Sigmoid colon (tissue), 7 donors: ENCODE data around the gene EDEM1. TPM values are rescaled to one million over a fixed set of nuclear protein-coding genes. Genes with fewer than 3 reads are reported as not detected.

ENCODE experiments used
- DNase-seq: peaks from one replicate; pipeline ENCODE4 v3.0.0-alpha.2; 2019
- H3K27ac ChIP-seq, 4 donors: fragments of 200-600 bp; sonication (generic); one replicate each; pipeline ENCODE4 v1.5.1; 2016 to 2019; ENCODE audit warnings: mild to moderate bottlenecking in 1 of 4
- H3K27me3 ChIP-seq, 3 donors: fragments of 200-600 bp; sonication (generic); one replicate each; pipeline ENCODE4 v1.5.1; 2019; ENCODE audit warnings: mild to moderate bottlenecking in 1 of 3
- H3K36me3 ChIP-seq, 4 donors: fragments of 200-600 bp; sonication (generic); one replicate each; pipeline ENCODE4 v1.5.1; 2016 to 2019
- H3K4me1 ChIP-seq, 4 donors: fragments of 200-600 bp; sonication (generic); one replicate each; pipeline ENCODE4 v1.5.1; 2017 to 2019
- H3K4me3 ChIP-seq, 4 donors: fragments of 200-600 bp; sonication (generic); one replicate each; pipeline ENCODE4 v1.5.1; 2017 to 2019; ENCODE audit warnings: mild to moderate bottlenecking in 2 of 4, moderate library complexity in 1 of 4
- H3K9me3 ChIP-seq, 4 donors: fragments of 200-600 bp in 3 of 4; sonication (generic) in 3 of 4; one replicate each; pipeline versions ENCODE4 v1.5.1 to v1.6.1; 2013 to 2019
- EP300 ChIP-seq, 4 donors: sonication (generic); formaldehyde crosslinking; IDR thresholded peaks; one replicate each; pipeline ENCODE4 v1.6.1; 2017; ENCODE audit warnings: antibody characterized with exemption in 4 of 4
- POLR2A ChIP-seq, 2 donors: fragments of 450-650 bp; IDR thresholded peaks; one replicate each; pipeline ENCODE4 v1.6.1; 2016; ENCODE audit warnings: antibody characterized with exemption in 2 of 2, mild to moderate bottlenecking in 2 of 2, moderate library complexity in 2 of 2
- POLR2AphosphoS5 ChIP-seq, 4 donors: sonication (generic); formaldehyde crosslinking; IDR thresholded peaks; one replicate each; pipeline ENCODE4 v1.6.1; 2017; ENCODE audit warnings: antibody characterized with exemption in 4 of 4
- WGBS, 2 donors: extraction: QIAGEN DNeasy Blood & Tissue Kit; methylation state at CpG; one replicate each; pipeline ENCODE4 v1.1.7; 2013; 5-methylcytosine and 5-hydroxymethylcytosine counted together
- intact Hi-C: fragments of 100-400 bp; cut with DNase I; formaldehyde crosslinking; loops from one replicate; pipeline ENCODE4 v1.15.1; 2023
- polyA plus RNA-seq, 3 donors: library from polyadenylated mRNA; stranded (reverse); fragments of 200-250 nt; gene quantifications; one replicate each; pipeline ENCODE4 v1.2.3, GENCODE V29; 2013
- total RNA-seq, 4 donors: library from RNA; depleted of rRNA; stranded (reverse); fragments of >200 nt; gene quantifications; one replicate each; pipeline ENCODE4 v1.1.0, GENCODE V29; 2016
- TF ChIP-seq, protein P1 (sequence below), 4 experiments: fragments of 450-650 bp in 3 of 4; fragments of 200-600 bp in 1 of 4; IDR thresholded peaks; one replicate each; pipeline ENCODE4 v1.5.1; 2016 to 2019; ENCODE audit warnings: antibody characterized with exemption in 4 of 4, mild to moderate bottlenecking in 3 of 4, moderate library complexity in 2 of 4
- donor health status: healthy with polysubstance abuse.
- donor health status: Bipolar disorder and iron deficiency.
- donor health status: healthy.

EDEM1 gene
- total and polyA plus RNA-seq, 7 donors: 3.6 to 23.8 (median 18.1) TPM

DNA sequence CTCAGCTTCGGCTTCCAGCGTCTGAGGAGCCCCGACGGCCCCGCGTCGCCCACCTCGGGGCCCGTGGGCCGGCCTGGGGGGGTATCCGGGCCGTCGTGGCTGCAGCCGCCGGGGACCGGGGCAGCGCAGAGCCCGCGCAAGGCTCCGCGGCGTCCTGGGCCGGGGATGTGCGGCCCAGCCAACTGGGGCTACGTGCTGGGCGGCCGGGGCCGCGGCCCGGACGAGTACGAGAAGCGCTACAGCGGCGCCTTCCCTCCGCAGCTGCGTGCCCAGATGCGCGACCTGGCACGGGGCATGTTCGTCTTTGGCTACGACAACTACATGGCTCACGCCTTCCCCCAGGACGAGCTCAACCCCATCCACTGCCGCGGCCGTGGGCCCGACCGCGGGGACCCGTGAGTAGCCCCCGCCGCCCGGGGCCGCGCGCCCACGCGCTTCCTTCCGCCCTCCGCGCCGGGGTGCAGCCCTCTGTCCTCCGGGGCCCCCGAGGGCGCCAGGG lies 462 bp downstream of the EDEM1 start:
- 0% methylated on average over 66 of the region's 66 CpGs for WGBS, 2 donors
- Histone ChIP-seq H3K27ac (peak overlapping the region; percentile 89 to 98 (median 96)), H3K4me1 (peaks cover 0 to 46% (median 28%) of the 10 kb centered on the region in 4 donors), H3K27me3 (no peaks in the 10 kb centered on the region), H3K4me3 (peak overlapping the region; percentile 59 to 96 (median 86)), H3K9me3 (no peaks in the 10 kb centered on the region), H3K36me3 (peaks cover 0 to 7% (median 0%) of the 10 kb centered on the region in 4 donors)
- intact Hi-C loops: loop anchor here (2.0 to 5.0 kb wide), 2 partner anchors 201 to 695 kb away; partner anchors contain the start of gene ITPR1
- TF ChIP-seq, protein P1, sequence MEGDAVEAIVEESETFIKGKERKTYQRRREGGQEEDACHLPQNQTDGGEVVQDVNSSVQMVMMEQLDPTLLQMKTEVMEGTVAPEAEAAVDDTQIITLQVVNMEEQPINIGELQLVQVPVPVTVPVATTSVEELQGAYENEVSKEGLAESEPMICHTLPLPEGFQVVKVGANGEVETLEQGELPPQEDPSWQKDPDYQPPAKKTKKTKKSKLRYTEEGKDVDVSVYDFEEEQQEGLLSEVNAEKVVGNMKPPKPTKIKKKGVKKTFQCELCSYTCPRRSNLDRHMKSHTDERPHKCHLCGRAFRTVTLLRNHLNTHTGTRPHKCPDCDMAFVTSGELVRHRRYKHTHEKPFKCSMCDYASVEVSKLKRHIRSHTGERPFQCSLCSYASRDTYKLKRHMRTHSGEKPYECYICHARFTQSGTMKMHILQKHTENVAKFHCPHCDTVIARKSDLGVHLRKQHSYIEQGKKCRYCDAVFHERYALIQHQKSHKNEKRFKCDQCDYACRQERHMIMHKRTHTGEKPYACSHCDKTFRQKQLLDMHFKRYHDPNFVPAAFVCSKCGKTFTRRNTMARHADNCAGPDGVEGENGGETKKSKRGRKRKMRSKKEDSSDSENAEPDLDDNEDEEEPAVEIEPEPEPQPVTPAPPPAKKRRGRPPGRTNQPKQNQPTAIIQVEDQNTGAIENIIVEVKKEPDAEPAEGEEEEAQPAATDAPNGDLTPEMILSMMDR (IDR thresholded peaks at IDR 0.05): no peak
- DNase-seq: peak; percentile 74

DNA sequence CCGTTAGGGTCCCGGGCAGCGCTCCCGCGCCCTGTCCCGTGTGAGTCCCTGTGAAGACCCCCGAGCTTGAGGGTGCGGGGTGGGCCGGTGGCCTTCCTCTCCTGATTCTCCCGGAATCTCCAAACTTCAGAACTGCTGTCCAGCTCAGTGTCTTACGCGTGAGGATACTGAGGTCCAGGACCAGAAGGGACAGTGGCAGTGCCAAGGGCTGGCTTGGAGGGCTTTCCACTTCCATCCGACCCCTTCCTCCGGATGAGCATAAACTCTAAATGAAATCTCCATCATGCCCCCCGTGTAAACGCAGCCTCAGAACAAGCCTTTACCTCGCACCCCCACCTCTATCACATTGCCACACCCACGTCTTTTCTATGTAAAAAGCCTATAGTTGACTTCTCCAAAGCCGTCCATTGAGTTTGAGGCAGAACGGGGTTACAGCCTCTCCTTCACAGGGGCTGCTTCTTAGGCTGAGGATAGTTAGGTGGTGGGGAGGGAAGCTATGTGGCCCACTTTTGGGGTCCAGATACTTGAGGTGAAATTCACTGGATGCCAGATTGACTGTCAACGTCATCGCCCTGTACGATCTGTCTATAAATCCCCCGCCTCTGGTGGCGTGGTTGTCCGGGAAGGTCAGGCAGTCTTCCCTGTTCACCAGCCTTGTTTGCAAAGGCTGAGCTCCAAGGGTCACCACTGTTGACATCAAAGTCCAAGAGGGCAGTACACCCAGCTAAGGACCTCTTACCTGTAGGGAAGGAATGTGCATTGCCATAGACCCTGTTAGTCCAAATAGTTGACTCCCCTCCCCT lies 1.1 kb downstream of the EDEM1 start:
- Histone ChIP-seq H3K9me3 (no peaks in the 10 kb centered on the region), H3K4me1 (peaks cover 0 to 46% (median 28%) of the 10 kb centered on the region in 4 donors), H3K27me3 (no peaks in the 10 kb centered on the region), H3K4me3 (peak overlapping the region; percentile 59 to 96 (median 86)), H3K27ac (peak overlapping the region; percentile 89 to 98 (median 96)), H3K36me3 (peaks cover 0 to 3% (median 0%) of the 10 kb centered on the region in 4 donors)
- WGBS, 2 donors: 1 to 3% methylated on average over 26 of the region's 26 CpGs
- TF ChIP-seq, protein P1 (IDR thresholded peaks at IDR 0.05): no peak
- intact Hi-C loops: loop anchor here (5.0 kb wide), 1 partner anchor 201 kb away; no protein-coding TSS in a partner anchor
- no peak for DNase-seq

DNA sequence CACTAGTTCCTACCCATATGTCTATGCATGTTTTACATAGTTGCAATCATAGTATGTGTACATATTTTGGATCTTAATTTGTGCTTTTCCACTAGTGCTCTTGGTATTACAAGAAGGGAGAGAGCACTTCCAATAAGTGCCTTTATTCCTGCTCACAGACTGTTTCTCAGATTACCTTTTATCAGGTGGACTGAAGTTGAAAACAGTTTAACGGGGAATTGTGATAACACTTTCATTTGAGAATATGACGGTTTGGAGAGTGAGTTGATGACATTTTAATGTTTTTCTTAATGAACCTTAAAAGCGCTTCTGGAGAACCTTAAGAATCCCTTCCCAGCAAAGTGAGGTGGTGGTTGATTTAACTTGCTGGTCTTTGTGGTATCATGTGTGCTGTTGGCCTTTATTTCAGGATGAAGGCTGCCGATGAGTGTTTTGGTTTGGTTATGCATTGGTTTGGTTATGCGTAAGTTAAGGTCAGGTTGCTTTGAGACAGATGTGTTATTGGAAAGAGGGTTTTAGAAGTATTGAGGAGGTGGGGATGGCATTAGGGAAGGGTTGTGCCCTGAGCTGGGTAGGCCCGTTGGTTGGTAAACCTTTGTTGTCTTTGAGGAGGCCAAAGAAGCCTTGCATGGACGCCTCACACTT lies 2.8 kb downstream of the EDEM1 start:
- no peak overlapping the region for H3K27ac ChIP-seq
- H3K4me3 ChIP-seq: no peak overlapping the region
- peaks cover 0 to 46% (median 39%) of the 10 kb centered on the region in 4 donors for H3K4me1 ChIP-seq
- H3K36me3 ChIP-seq: no peaks in the 10 kb centered on the region
- no peaks in the 10 kb centered on the region for H3K9me3 ChIP-seq
- WGBS, 2 donors: 63 to 77% methylated on average over 7 of the region's 7 CpGs
- TF ChIP-seq, protein P1 (IDR thresholded peaks at IDR 0.05): no peak
- no peak for TF ChIP-seq POLR2A (IDR thresholded peaks at IDR 0.05)
- no peaks in the 10 kb centered on the region for H3K27me3 ChIP-seq
- intact Hi-C loops: loop anchor here (10.0 kb wide), 1 partner anchor 895 kb away; no protein-coding TSS in a partner anchor
- DNase-seq: no peak

DNA sequence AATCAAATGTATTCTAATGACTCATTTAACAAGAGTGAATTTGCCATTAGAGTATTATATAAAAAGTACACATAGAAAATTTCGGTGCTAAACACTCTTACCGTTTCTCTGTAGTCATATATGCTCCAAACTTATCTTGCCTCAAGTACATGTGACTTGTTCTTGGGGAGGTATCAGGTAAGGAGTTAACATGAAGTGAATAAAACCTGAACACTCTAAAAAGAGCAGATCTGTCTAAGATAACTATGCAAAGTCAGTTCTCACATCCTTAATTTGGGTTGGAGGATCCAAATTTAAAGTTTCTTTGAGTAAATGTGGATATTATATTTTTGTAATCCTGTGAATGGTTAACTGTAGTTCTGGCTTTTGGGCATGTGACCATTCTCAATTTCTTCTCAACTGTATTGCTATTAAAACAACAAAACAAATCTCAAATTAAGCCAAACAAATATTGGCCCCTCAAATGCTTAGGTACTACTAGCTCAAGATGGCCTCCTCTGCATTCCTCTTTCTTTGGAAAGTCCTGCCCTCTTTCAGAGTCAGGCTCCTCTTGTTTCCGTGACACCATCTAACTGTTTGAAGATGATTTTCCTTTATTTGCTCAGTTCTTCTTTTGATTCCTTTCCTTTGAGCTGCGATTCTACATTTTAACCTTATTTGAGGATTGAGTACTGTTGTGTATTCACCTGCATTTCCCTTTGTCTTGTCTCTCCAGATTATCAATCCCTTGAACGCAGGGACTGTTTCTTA lies 4.2 kb downstream of the EDEM1 start:
- Histone ChIP-seq H3K36me3 (no peaks in the 10 kb centered on the region), H3K4me3 (no peak overlapping the region), H3K4me1 (peaks cover 0 to 48% (median 34%) of the 10 kb centered on the region in 4 donors), H3K9me3 (no peaks in the 10 kb centered on the region), H3K27me3 (no peaks in the 10 kb centered on the region), H3K27ac (no peak overlapping the region)
- no peak for DNase-seq
- WGBS, 2 donors: 70 to 84% methylated on average over 5 of the region's 5 CpGs
- no peak for TF ChIP-seq POLR2A (IDR thresholded peaks at IDR 0.05)
- no peak for TF ChIP-seq POLR2AphosphoS5 (IDR thresholded peaks at IDR 0.05)
- TF ChIP-seq EP300 (IDR thresholded peaks at IDR 0.05): no peak
- TF ChIP-seq, protein P1 (IDR thresholded peaks at IDR 0.05): no peak
- intact Hi-C loops: loop anchor here (10.0 kb wide), 1 partner anchor 897 kb away; no protein-coding TSS in a partner anchor
